ENCODE measurements around the gene MBTPS1.

GRCh38 chr16:84132527-84133285, 16.0 kb upstream of the MBTPS1 start:
- TF ChIP-seq, protein P1, sequence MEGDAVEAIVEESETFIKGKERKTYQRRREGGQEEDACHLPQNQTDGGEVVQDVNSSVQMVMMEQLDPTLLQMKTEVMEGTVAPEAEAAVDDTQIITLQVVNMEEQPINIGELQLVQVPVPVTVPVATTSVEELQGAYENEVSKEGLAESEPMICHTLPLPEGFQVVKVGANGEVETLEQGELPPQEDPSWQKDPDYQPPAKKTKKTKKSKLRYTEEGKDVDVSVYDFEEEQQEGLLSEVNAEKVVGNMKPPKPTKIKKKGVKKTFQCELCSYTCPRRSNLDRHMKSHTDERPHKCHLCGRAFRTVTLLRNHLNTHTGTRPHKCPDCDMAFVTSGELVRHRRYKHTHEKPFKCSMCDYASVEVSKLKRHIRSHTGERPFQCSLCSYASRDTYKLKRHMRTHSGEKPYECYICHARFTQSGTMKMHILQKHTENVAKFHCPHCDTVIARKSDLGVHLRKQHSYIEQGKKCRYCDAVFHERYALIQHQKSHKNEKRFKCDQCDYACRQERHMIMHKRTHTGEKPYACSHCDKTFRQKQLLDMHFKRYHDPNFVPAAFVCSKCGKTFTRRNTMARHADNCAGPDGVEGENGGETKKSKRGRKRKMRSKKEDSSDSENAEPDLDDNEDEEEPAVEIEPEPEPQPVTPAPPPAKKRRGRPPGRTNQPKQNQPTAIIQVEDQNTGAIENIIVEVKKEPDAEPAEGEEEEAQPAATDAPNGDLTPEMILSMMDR (IDR thresholded peaks at IDR 0.05; ENCODE audit: low read depth, low read length), result no peak
- no peak for TF ChIP-seq EZH2phosphoT487 (IDR thresholded peaks at IDR 0.05; ENCODE audit: low read depth)
